HCT116 (cell line): Measurements from ENCODE around the gene OFD1. TPM values are rescaled to one million over a fixed set of nuclear protein-coding genes. Genes with fewer than 3 reads are reported as not detected.

ENCODE experiments used
- ATAC-seq: fragments of 200-7000 bp; cut with Tn5 transposase; 2 replicates; pipeline ENCODE4 v1.9.1; 2020; ENCODE audit warnings: mild to moderate bottlenecking, moderate library complexity
- BruUV-seq: library from RNA; stranded (reverse); fragments of 400-500 nt; replicated peaks from 2 replicates; lab custom pipeline; 2021; lab: Mats Ljungman, UMichigan
- CTCF ChIA-PET: fragments of 300-600 bp; sonication (Branson Sonifier 250); formaldehyde crosslinking; loops from one replicate; lab custom pipeline; 2021; ENCODE audit warnings: antibody characterized with exemption; lab: Charles Lee
- POLR2A ChIA-PET: fragments of 300-600, 350-600 bp; sonication (Branson Sonifier 250); formaldehyde crosslinking; loops from one replicate; lab custom pipeline; 2021; ENCODE audit warnings: antibody characterized with exemption; lab: Charles Lee
- RAD21 ChIA-PET, 2 experiments: fragments of 300-600 bp; sonication (Branson Sonifier 250); formaldehyde crosslinking; loops; one replicate each; lab custom pipeline; 2023; ENCODE audit warnings: low total read pairs in 2 of 2; ENCODE audit not compliant: uncharacterized antibody in 2 of 2, unreplicated experiment in 2 of 2, low non-redundant PET in 1 of 2; lab: Charles Lee
- DNase-seq: peaks from one replicate; pipeline ENCODE4 v3.0.0-alpha.2; 2010; ENCODE audit warnings: low read depth, low spot score
- H2AFZ ChIP-seq: fragments of 200-600 bp; shearing (Covaris generic), sonication (generic); 2 replicates; pipeline ENCODE4 v1.6.1; 2017; ENCODE audit warnings: low read depth, mixed run types, mixed read lengths, antibody characterized with exemption, low read length; ENCODE audit not compliant: poor library complexity, severe bottlenecking
- H3K27ac ChIP-seq: 2 replicates; pipeline ENCODE4 v1.5.1; 2012; ENCODE audit warnings: low read depth, low read length
- H3K27me3 ChIP-seq: fragments of 200-600 bp; sonication (generic); 2 replicates; pipeline ENCODE4 v1.6.1; 2016; ENCODE audit warnings: mixed run types, low read length, mixed read lengths; ENCODE audit not compliant: insufficient read depth
- H3K36me3 ChIP-seq, 2 experiments: fragments of 200-500 bp in 1 of 2; fragments of 200-600 bp in 1 of 2; sonication (Bioruptor generic) in 1 of 2; sonication (generic) in 1 of 2; 2 replicates each; pipeline versions ENCODE4 v1.5.1 to v1.6.1; 2014 to 2016; ENCODE audit warnings: low read length in 2 of 2, inconsistent platforms in 1 of 2, mixed read lengths in 1 of 2, mixed run types in 1 of 2; ENCODE audit not compliant: insufficient read depth in 2 of 2, control insufficient read depth in 1 of 2
- H3K4me1 ChIP-seq, 2 experiments: fragments of 200-600 bp in 1 of 2; sonication (generic) in 1 of 2; 2 replicates each; pipeline versions ENCODE4 v1.5.1 to v1.6.1; 2012 to 2017; ENCODE audit warnings: low read length in 2 of 2, inconsistent platforms in 1 of 2, mild to moderate bottlenecking in 1 of 2, mixed read lengths in 1 of 2, mixed run types in 1 of 2, moderate library complexity in 1 of 2; ENCODE audit not compliant: insufficient read depth in 2 of 2, control insufficient read depth in 1 of 2
- H3K4me2 ChIP-seq: fragments of 200-600 bp; sonication (generic); 2 replicates; pipeline ENCODE4 v1.6.1; 2017; ENCODE audit warnings: mixed run types, low read length, mixed read lengths
- H3K4me3 ChIP-seq, 2 experiments: fragments of 200-600 bp in 1 of 2; sonication (generic) in 1 of 2; replicated peaks in 1 of 2; 2 replicates each; pipeline ENCODE4 v1.5.1; 2011 to 2016; ENCODE audit warnings: low read length in 2 of 2, control low read depth in 1 of 2, low read depth in 1 of 2, mild to moderate bottlenecking in 1 of 2, mixed read lengths in 1 of 2, mixed run types in 1 of 2
- H3K79me2 ChIP-seq: fragments of 200-600 bp; sonication (generic); 2 replicates; pipeline ENCODE4 v1.6.1; 2017; ENCODE audit warnings: mild to moderate bottlenecking, mixed run types, low read length, moderate library complexity, mixed read lengths; ENCODE audit not compliant: insufficient read depth
- H3K9ac ChIP-seq: fragments of 200-600 bp; sonication (generic); 2 replicates; pipeline ENCODE4 v1.6.1; 2016; ENCODE audit warnings: low read length, mixed read lengths
- H3K9me2 ChIP-seq: fragments of 200-600 bp; sonication (generic), shearing (Covaris generic); 2 replicates; pipeline ENCODE4 v1.6.1; 2017; ENCODE audit warnings: mixed run types, mild to moderate bottlenecking, moderate library complexity; ENCODE audit not compliant: insufficient read depth
- H3K9me3 ChIP-seq, 2 experiments: fragments of 200-500 bp in 1 of 2; fragments of 200-600 bp in 1 of 2; sonication (Bioruptor generic) in 1 of 2; sonication (generic) in 1 of 2; 2 replicates each; pipeline ENCODE4 v1.6.1; 2014 to 2017; ENCODE audit warnings: low read length in 2 of 2, mixed read lengths in 2 of 2, inconsistent platforms in 1 of 2, low read depth in 1 of 2, mild to moderate bottlenecking in 1 of 2, mixed run types in 1 of 2, moderate library complexity in 1 of 2; ENCODE audit not compliant: control insufficient read depth in 1 of 2, insufficient read depth in 1 of 2
- H4K20me1 ChIP-seq: fragments of 200-600 bp; sonication (generic), shearing (Covaris generic); 2 replicates; pipeline ENCODE4 v1.6.1; 2017; ENCODE audit warnings: mixed run types, mild to moderate bottlenecking, moderate library complexity; ENCODE audit not compliant: insufficient read depth
- CEBPB ChIP-seq: IDR thresholded peaks from 2 replicates; pipeline ENCODE4 v1.6.1; 2012; ENCODE audit warnings: low read depth
- ELF1 ChIP-seq: IDR thresholded peaks from 2 replicates; pipeline ENCODE4 v1.6.1; 2012; ENCODE audit warnings: low read depth, borderline replicate concordance
- EZH2 ChIP-seq: fragments of 200-600 bp; sonication (generic); IDR thresholded peaks from 2 replicates; pipeline ENCODE4 v1.6.1; 2017; ENCODE audit warnings: antibody characterized with exemption, mixed run types
- JUND ChIP-seq: IDR thresholded peaks from 2 replicates; pipeline ENCODE4 v1.6.1; 2012
- SIN3A ChIP-seq: IDR thresholded peaks from 2 replicates; pipeline ENCODE4 v1.6.1; 2012; ENCODE audit warnings: low read depth
- SRF ChIP-seq: IDR thresholded peaks from 2 replicates; pipeline ENCODE4 v1.6.1; 2012; ENCODE audit warnings: low read depth
- ZFX ChIP-seq: fragments of 450-650 bp; IDR thresholded peaks from 2 replicates; pipeline ENCODE4 v1.6.1; 2017
- ZNF274 ChIP-seq: fragments of 200-500 bp; sonication (Bioruptor generic); IDR thresholded peaks from 2 replicates; pipeline ENCODE4 v1.6.1; 2014; ENCODE audit warnings: mild to moderate bottlenecking, low read depth, low read length, inconsistent platforms
- intact Hi-C: fragments of 100-400 bp; cut with micrococcal nuclease; formaldehyde crosslinking; loops from 2 replicates; pipeline ENCODE4 v1.10.0; 2022
- total RNA-seq: library from RNA; stranded (reverse); gene quantifications from one replicate; pipeline ENCODE4 v1.2.1, GENCODE V29; 2021; ENCODE audit not compliant: unreplicated experiment

Gene OFD1
- total RNA-seq, 1 experiment from 2014 or later = 18.0 TPM

DNA sequence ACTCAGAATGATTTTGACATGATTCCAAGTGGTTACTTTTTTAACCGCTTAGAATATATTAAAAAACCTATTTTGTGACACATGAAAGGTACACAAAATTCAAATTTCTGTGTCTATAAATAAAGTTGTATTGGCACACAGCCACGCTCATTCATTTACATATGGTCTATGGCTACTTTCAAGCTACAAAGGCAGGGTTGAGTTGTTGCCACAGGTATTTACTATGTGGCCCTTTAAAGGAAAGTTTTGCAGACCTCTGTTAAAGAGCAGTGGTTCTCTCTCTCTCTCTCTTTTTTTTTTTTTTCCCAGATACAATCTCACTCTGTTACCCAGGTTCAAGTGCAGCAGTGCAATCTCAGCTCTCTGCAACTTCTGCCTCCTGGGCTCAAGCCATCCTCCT, 59.3 kb downstream of the OFD1 start (continued):
- no peak for TF ChIP-seq SRF
- TF ChIP-seq JUND = no peak
- no peak for TF ChIP-seq ZNF274
- TF ChIP-seq ELF1 = no peak

DNA sequence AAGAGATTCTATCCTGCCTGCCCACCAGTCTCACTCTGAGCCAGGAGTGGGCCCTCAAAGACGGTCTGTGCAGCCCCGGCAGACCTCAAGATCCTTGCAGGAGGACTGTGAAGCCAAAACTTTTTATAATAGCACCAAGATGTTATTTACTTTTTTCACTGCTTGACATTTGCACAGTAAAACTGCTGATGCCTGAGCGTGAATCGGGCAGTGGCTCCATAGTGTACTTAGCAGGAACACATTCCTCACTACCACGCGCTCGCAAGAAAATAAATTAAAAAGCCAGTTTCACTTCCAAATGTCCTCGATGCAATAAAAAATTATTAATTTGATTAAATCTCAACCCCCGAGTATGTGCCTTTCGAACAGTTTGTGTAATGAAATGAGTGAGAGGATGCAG, 59.9 kb downstream of the OFD1 start:
- no peaks in the 10 kb centered on the region for H4K20me1 ChIP-seq
- H3K27me3 ChIP-seq = no peaks in the 10 kb centered on the region
- H3K4me1 ChIP-seq = no peaks in the 10 kb centered on the region
- no peaks in the 10 kb centered on the region for H3K36me3 ChIP-seq
- TF ChIP-seq SIN3A = no peak
- ATAC-seq (no peak), DNase-seq (no peak)
- no peak overlapping the region for H3K9ac ChIP-seq
- intact Hi-C loops = no loop called here
- no peaks in the 10 kb centered on the region for H3K79me2 ChIP-seq
- H3K4me3 ChIP-seq = no peak overlapping the region
- no peak overlapping the region for H3K4me2 ChIP-seq
- no peaks in the 10 kb centered on the region for H3K9me2 ChIP-seq
- BruUV-seq = no TSS peak
- ChIA-PET POLR2A (no interaction called here), RAD21 (no interaction called here), CTCF (no interaction called here)
- no peak overlapping the region for H2AFZ ChIP-seq
- H3K9me3 ChIP-seq = no peaks in the 10 kb centered on the region
- H3K27ac ChIP-seq = no peak overlapping the region

DNA sequence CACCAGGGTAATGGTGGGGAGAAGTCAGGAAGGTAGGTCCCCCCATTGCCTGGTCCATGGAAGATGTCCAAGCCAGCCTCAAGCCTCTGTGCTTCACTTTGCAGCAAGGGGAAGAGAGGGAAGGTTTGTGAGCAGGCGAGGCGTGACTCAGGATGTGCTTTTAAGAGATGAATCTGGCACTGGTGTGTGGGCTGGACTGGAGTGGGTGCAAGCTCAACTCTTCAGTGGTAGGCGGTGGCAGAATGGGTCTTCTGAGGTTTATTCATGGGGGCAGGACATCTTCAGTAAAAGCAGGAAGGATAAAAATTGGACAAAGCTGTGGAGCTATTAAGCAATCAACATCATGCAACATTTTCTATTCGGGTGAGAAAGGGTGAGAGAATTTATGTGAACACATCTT, 63.0 kb downstream of the OFD1 start:
- Histone ChIP-seq H3K36me3 (no peaks in the 10 kb centered on the region), H3K9ac (no peak overlapping the region), H3K9me2 (no peaks in the 10 kb centered on the region), H3K4me2 (no peak overlapping the region), H3K4me3 (no peak overlapping the region), H4K20me1 (no peaks in the 10 kb centered on the region), H3K9me3 (no peaks in the 10 kb centered on the region), H3K4me1 (no peaks in the 10 kb centered on the region), H2AFZ (no peak overlapping the region), H3K79me2 (no peaks in the 10 kb centered on the region), H3K27me3 (no peaks in the 10 kb centered on the region), H3K27ac (no peak overlapping the region)
- DNase-seq (no peak), ATAC-seq (no peak)
- no peak for TF ChIP-seq CEBPB
- no peak for TF ChIP-seq ELF1
- TF ChIP-seq ZFX = no peak
- TF ChIP-seq EZH2 = no peak
- no TSS peak for BruUV-seq
- POLR2A ChIA-PET = no interaction called here
- intact Hi-C loops = no loop called here
- CTCF ChIA-PET = no interaction called here
- RAD21 ChIA-PET = no interaction called here
